Trophoblast cell (in vitro differentiated cells and primary cell): ENCODE data around the gene EFR3B.

Experiments
- DNase-seq, 2 donors: peaks; one replicate each; pipeline ENCODE4 v3.0.0-alpha.2; 2016
- H2AFZ ChIP-seq: 2 replicates; pipeline ENCODE4 v1.6.1; 2013; ENCODE audit warnings: low read length, moderate library complexity, mild to moderate bottlenecking; ENCODE audit not compliant: insufficient read depth, poor library complexity
- H2AK5ac ChIP-seq: 2 replicates; pipeline ENCODE4 v1.6.1; 2013; ENCODE audit warnings: mild to moderate bottlenecking, low read length
- H2BK120ac ChIP-seq: 2 replicates; pipeline ENCODE4 v1.6.1; 2013; ENCODE audit warnings: low read length, mild to moderate bottlenecking, moderate library complexity; ENCODE audit not compliant: insufficient read depth, poor library complexity
- H2BK12ac ChIP-seq: 2 replicates; pipeline ENCODE4 v1.6.1; 2013; ENCODE audit warnings: mild to moderate bottlenecking, low read length, moderate library complexity
- H2BK5ac ChIP-seq: 2 replicates; pipeline ENCODE4 v1.6.1; 2013; ENCODE audit warnings: low read length, low read depth, moderate library complexity, mild to moderate bottlenecking; ENCODE audit not compliant: poor library complexity
- H3K14ac ChIP-seq: 2 replicates; pipeline ENCODE4 v1.6.1; 2013; ENCODE audit warnings: mild to moderate bottlenecking, low read length
- H3K18ac ChIP-seq: 2 replicates; pipeline ENCODE4 v1.6.1; 2013; ENCODE audit warnings: mild to moderate bottlenecking, low read length
- H3K23ac ChIP-seq: 2 replicates; pipeline ENCODE4 v1.6.1; 2013; ENCODE audit warnings: low read length
- H3K27ac ChIP-seq: 2 replicates; pipeline ENCODE4 v1.5.1; 2013; ENCODE audit warnings: low read depth, mild to moderate bottlenecking, inconsistent platforms, low read length, moderate library complexity
- H3K27me3 ChIP-seq: 2 replicates; pipeline ENCODE4 v1.6.1; 2013; ENCODE audit warnings: inconsistent platforms, mild to moderate bottlenecking, low read length, moderate library complexity; ENCODE audit not compliant: insufficient read depth
- H3K36me3 ChIP-seq, 2 experiments: 1 replicate in 1 of 2; 2 replicates in 1 of 2; pipeline ENCODE4 v1.6.1; 2013; ENCODE audit warnings: low read length in 2 of 2, mild to moderate bottlenecking in 2 of 2, moderate library complexity in 1 of 2; ENCODE audit not compliant: insufficient read depth in 2 of 2, control insufficient read depth in 1 of 2
- H3K4ac ChIP-seq: 2 replicates; pipeline ENCODE4 v1.6.1; 2013; ENCODE audit warnings: low read depth, mild to moderate bottlenecking, low read length, moderate library complexity
- H3K4me1 ChIP-seq, 2 experiments: 1 replicate in 1 of 2; 2 replicates in 1 of 2; pipeline ENCODE4 v1.6.1; 2013; ENCODE audit warnings: low read length in 2 of 2, mild to moderate bottlenecking in 2 of 2, moderate library complexity in 1 of 2; ENCODE audit not compliant: insufficient read depth in 2 of 2, control insufficient read depth in 1 of 2
- H3K4me2 ChIP-seq: 2 replicates; pipeline ENCODE4 v1.6.1; 2013; ENCODE audit warnings: inconsistent platforms, mild to moderate bottlenecking, low read length, moderate library complexity
- H3K4me3 ChIP-seq: 2 replicates; pipeline ENCODE4 v1.5.1; 2013; ENCODE audit warnings: mild to moderate bottlenecking, low read depth, low read length, inconsistent platforms
- H3K79me1 ChIP-seq: one replicate; pipeline ENCODE4 v1.6.1; 2013; ENCODE audit warnings: low read length
- H3K79me2 ChIP-seq: 2 replicates; pipeline ENCODE4 v1.6.1; 2013; ENCODE audit warnings: low read length, mild to moderate bottlenecking; ENCODE audit not compliant: control insufficient read depth, insufficient read depth, poor library complexity
- H3K9ac ChIP-seq: 2 replicates; pipeline ENCODE4 v1.6.1; 2013; ENCODE audit warnings: mild to moderate bottlenecking, low read length
- H3K9me3 ChIP-seq: 2 replicates; pipeline ENCODE4 v1.6.1; 2013; ENCODE audit warnings: low read depth, mild to moderate bottlenecking, control low read depth, inconsistent platforms, low read length; ENCODE audit not compliant: insufficient read depth
- H4K12ac ChIP-seq: 2 replicates; pipeline ENCODE4 v1.6.1; 2013; ENCODE audit warnings: low read depth, mild to moderate bottlenecking, low read length, moderate library complexity
- H4K8ac ChIP-seq: 2 replicates; pipeline ENCODE4 v1.6.1; 2013; ENCODE audit warnings: low read depth, mild to moderate bottlenecking, low read length, moderate library complexity
- H4K91ac ChIP-seq: one replicate; pipeline ENCODE4 v1.6.1; 2013; ENCODE audit warnings: low read depth, mild to moderate bottlenecking, low read length, moderate library complexity
- WGBS: extraction: QIAGEN DNeasy Blood & Tissue Kit; methylation state at CpG from one replicate; pipeline ENCODE4 v1.1.7; 2013; ENCODE audit warnings: missing lambda C conversion rate; ENCODE audit not compliant: insufficient read length, insufficient coverage; ENCODE audit errors: extremely low coverage; 5-methylcytosine and 5-hydroxymethylcytosine counted together

The EFR3B gene

GRCh38 chr2:25041307-25041927 is 459 bp upstream of the EFR3B start:
- no peaks in the 10 kb centered on the region for H3K36me3 ChIP-seq
- no peak overlapping the region for H2AK5ac ChIP-seq
- no peak overlapping the region for H3K14ac ChIP-seq
- WGBS = no CpG with 5 or more reads among the region's 28 CpGs
- H3K23ac ChIP-seq = peak overlapping the region; percentile 44
- H2BK120ac ChIP-seq = no peak overlapping the region
- H4K12ac ChIP-seq = no peak overlapping the region
- peaks cover 3% of the 10 kb centered on the region for H3K9me3 ChIP-seq
- H2BK5ac ChIP-seq = no peak overlapping the region
- H4K91ac ChIP-seq = no peak overlapping the region
- H3K27me3 ChIP-seq = peaks cover 4% of the 10 kb centered on the region
- peak overlapping the region; percentile 61 for H3K4me2 ChIP-seq
- H3K18ac ChIP-seq = no peak overlapping the region
- H2BK12ac ChIP-seq = no peak overlapping the region
- peaks cover 2% of the 10 kb centered on the region for H3K79me2 ChIP-seq
- peaks cover 15 to 24% of the 10 kb centered on the region in 2 experiments for H3K4me1 ChIP-seq
- H3K27ac ChIP-seq = no peak overlapping the region
- no peak overlapping the region for H3K4ac ChIP-seq
- H3K4me3 ChIP-seq = peak overlapping the region; percentile 54
- H3K9ac ChIP-seq = no peak overlapping the region
- DNase-seq = peak; percentile 68 to 74
- no peak overlapping the region for H2AFZ ChIP-seq
- H4K8ac ChIP-seq = no peak overlapping the region
- H3K79me1 ChIP-seq = peaks cover 3% of the 10 kb centered on the region

- Histone ChIP-seq H3K27ac (no peak overlapping the region), H2AFZ (peak overlapping the region; percentile 66), H3K9me3 (peaks cover 5% of the 10 kb centered on the region), H3K23ac (no peak overlapping the region), H3K36me3 (no peaks in the 10 kb centered on the region), H3K4me3 (peak overlapping the region; percentile 79), H3K79me2 (peaks cover 2% of the 10 kb centered on the region), H3K79me1 (peaks cover 3% of the 10 kb centered on the region), H3K4me1 (peaks cover 15 to 24% of the 10 kb centered on the region in 2 experiments), H4K12ac (no peak overlapping the region), H3K9ac (peak overlapping the region; percentile 57), H4K91ac (peak overlapping the region; percentile 40), H2AK5ac (no peak overlapping the region), H3K27me3 (peaks cover 4% of the 10 kb centered on the region), H3K4me2 (peak overlapping the region; percentile 97), H4K8ac (no peak overlapping the region), H3K4ac (no peak overlapping the region), H3K18ac (no peak overlapping the region), H2BK5ac (no peak overlapping the region), H2BK120ac (no peak overlapping the region), H3K14ac (no peak overlapping the region), H2BK12ac (no peak overlapping the region)
- no CpG with 5 or more reads among the region's 76 CpGs for WGBS
- peak in 1 of 2 donors; percentile 45 for DNase-seq
These were observed 705 bp downstream of the EFR3B start for GRCh38 chr2:25042321-25043240.

- Histone ChIP-seq H3K27ac (no peak overlapping the region), H3K4me1 (peaks cover 15 to 24% of the 10 kb centered on the region in 2 experiments), H3K79me1 (peaks cover 3% of the 10 kb centered on the region), H4K8ac (no peak overlapping the region), H3K18ac (no peak overlapping the region), H3K9me3 (peaks cover 5% of the 10 kb centered on the region), H4K12ac (no peak overlapping the region), H3K9ac (no peak overlapping the region), H2AFZ (no peak overlapping the region), H3K4me3 (no peak overlapping the region), H4K91ac (no peak overlapping the region), H2AK5ac (no peak overlapping the region), H3K4me2 (peak overlapping the region; percentile 97), H3K27me3 (peaks cover 4% of the 10 kb centered on the region), H3K79me2 (peaks cover 2% of the 10 kb centered on the region), H2BK5ac (no peak overlapping the region), H2BK12ac (no peak overlapping the region), H3K23ac (no peak overlapping the region), H3K14ac (no peak overlapping the region), H3K4ac (no peak overlapping the region), H2BK120ac (no peak overlapping the region), H3K36me3 (no peaks in the 10 kb centered on the region)
- DNase-seq = no peak
- WGBS = no CpG with 5 or more reads among the region's 8 CpGs
These were observed 1.5 kb downstream of the EFR3B start for GRCh38 chr2:25043241-25043867.

DNA sequence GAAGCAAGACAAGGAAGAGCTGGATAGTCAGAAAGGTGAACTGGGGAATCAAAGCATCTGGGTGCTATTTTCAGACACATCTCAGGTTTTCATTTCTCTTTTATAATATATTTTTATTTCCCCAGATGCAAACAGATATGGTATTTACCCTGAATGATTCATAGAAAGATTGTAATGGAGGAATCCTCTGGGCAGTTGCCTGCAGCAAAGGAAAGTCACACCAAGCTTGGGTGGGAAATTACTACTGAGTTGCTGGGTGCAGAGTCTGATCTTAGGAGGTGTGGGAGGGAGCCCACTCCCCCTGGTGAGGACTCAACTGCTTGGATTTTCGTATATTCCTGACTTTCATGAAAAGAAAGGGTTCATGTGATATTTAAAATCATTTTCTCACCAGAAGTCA is 2.1 kb downstream of the EFR3B start:
- Histone ChIP-seq H4K12ac (no peak overlapping the region), H3K9ac (no peak overlapping the region), H3K79me1 (peaks cover 3% of the 10 kb centered on the region), H3K4me3 (no peak overlapping the region), H3K27me3 (peaks cover 4% of the 10 kb centered on the region), H2BK12ac (no peak overlapping the region), H3K79me2 (peaks cover 2% of the 10 kb centered on the region), H2AFZ (no peak overlapping the region), H3K4me2 (no peak overlapping the region), H2AK5ac (no peak overlapping the region), H2BK120ac (no peak overlapping the region), H3K9me3 (peaks cover 5% of the 10 kb centered on the region), H2BK5ac (no peak overlapping the region), H3K27ac (no peak overlapping the region), H3K36me3 (no peaks in the 10 kb centered on the region), H3K14ac (no peak overlapping the region), H3K4me1 (peaks cover 11 to 20% of the 10 kb centered on the region in 2 experiments), H3K23ac (no peak overlapping the region), H3K18ac (no peak overlapping the region), H3K4ac (no peak overlapping the region), H4K91ac (no peak overlapping the region), H4K8ac (no peak overlapping the region)
- no CpG with 5 or more reads among the region's 1 CpG for WGBS
- no peak for DNase-seq
